ENCODE results near the gene PIP4K2C. TPM values are rescaled to one million over a fixed set of nuclear protein-coding genes. Genes with fewer than 3 reads are reported as not detected.

Gene PIP4K2C
- polyA plus RNA-seq, 1 experiment = 30.1 TPM

DNA sequence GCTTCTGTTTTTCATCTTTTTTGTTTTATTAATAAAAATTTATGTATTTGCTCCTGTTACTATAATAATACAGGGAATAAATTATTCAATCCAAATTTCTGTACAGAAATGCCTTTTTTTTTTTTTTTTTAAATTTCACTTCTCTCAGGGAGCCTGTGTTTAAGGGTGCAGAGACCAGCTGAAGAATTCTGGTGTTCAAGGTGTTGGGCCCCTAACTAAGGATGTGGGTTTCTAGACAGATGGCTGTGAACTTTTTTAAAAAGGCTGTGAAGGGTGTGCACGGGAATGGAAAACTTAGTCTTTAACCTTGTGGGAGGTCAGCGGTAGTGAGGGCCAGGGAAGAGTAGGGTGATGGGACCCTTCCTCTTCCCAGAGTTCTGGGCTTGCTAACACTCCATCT is 12.3 kb downstream of the PIP4K2C start:
- TF ChIP-seq CTCF (IDR thresholded peaks at IDR 0.05; ENCODE audit: insufficient read depth, low read depth, low read length) = no peak
- Histone ChIP-seq H3K36me3 (ENCODE audit: control insufficient read depth, insufficient read depth, low read length) (peaks cover 6% of the 10 kb centered on the region), H3K27me3 (ENCODE audit: control insufficient read depth, insufficient read depth, low read length) (no peaks in the 10 kb centered on the region), H3K4me3 (ENCODE audit: low read depth, low read length) (no peak overlapping the region)
- no peak for DNase-seq (ENCODE audit: low read depth)
- CTCF ChIA-PET = interaction anchor here (1.0 to 1.5 kb wide), 2 partner anchors 10 to 20 kb away, joined by 3 to 4 read pairs; no protein-coding TSS in a partner anchor
- POLR2A ChIA-PET = interaction anchor here (0.6 to 1.0 kb wide), 6 partner anchors 11 to 171 kb away, joined by 3 to 8 read pairs (median 5); partner anchors contain the start of gene PIP4K2C

GRCh38 chr12:57603815-57604453 is 12.9 kb downstream of the PIP4K2C start:
- peak; percentile 38 for DNase-seq (ENCODE audit: low read depth)
- Histone ChIP-seq H3K36me3 (ENCODE audit: control insufficient read depth, insufficient read depth, low read length) (peaks cover 6% of the 10 kb centered on the region), H3K27me3 (ENCODE audit: control insufficient read depth, insufficient read depth, low read length) (no peaks in the 10 kb centered on the region), H3K4me3 (ENCODE audit: low read depth, low read length) (peak overlapping the region; percentile 64)
- ChIA-PET CTCF (interaction anchor here (0.7 to 1.5 kb wide), 3 partner anchors 9 to 20 kb away, joined by 3 to 4 read pairs (median 3); no protein-coding TSS in a partner anchor), POLR2A (interaction anchor here (0.6 to 1.0 kb wide), 5 partner anchors 10 to 171 kb away, joined by 3 to 8 read pairs (median 5); no protein-coding TSS in a partner anchor)
- no peak for TF ChIP-seq CTCF (IDR thresholded peaks at IDR 0.05; ENCODE audit: insufficient read depth, low read depth, low read length)

DNA sequence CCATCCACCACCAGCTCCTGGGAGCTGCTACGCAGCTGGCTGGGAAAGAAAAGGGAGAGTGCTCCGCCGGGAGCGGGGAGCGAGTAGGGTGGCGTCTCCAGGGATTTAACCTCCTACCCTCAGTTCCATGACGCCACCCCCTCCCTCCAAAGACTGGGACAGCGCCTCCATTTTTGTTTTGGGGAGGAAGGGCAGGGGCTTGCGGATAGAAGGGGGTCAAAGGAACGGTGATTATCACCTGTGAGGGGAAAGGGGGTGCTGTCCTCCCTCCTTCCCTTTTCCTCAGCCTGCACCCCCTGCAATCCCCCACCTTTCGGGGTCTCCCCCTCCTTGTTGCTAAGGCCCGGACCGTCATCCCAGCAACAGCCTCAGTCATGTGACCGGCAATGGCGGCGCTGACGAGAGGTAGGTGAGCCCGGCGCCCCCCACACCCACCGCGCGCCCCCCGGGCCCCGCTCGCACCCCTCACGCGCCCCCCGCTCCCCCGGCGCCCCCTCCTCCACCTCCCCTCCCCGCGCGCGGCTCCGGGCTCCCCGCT is 13.5 kb downstream of the PIP4K2C start, which contains the start of gene DTX3:
Gene DTX3 (plus strand): TSS at position 371 of the 538 bp plus-strand sequence. CDS start 1,694 bp downstream, outside the sequence.
- Histone ChIP-seq H3K4me3 (ENCODE audit: low read depth, low read length) (peak within 1 kb of the TSS; percentile 64), H3K27me3 (ENCODE audit: control insufficient read depth, insufficient read depth, low read length) (no peaks in the 10 kb centered on the region), H3K36me3 (ENCODE audit: control insufficient read depth, insufficient read depth, low read length) (peaks cover 9% of the 10 kb centered on the region)
- no peak for TF ChIP-seq CTCF (IDR thresholded peaks at IDR 0.05; ENCODE audit: insufficient read depth, low read depth, low read length)
- ChIA-PET POLR2A (interaction anchor here (1.0 kb wide), 1 partner anchor 122 kb away, joined by 3 read pairs; no protein-coding TSS in a partner anchor), CTCF (interaction anchor here (0.7 to 1.5 kb wide), 3 partner anchors 8 to 21 kb away, joined by 3 to 4 read pairs (median 3); no protein-coding TSS in a partner anchor)
- DNase-seq (ENCODE audit: low read depth) = no peak

DNA sequence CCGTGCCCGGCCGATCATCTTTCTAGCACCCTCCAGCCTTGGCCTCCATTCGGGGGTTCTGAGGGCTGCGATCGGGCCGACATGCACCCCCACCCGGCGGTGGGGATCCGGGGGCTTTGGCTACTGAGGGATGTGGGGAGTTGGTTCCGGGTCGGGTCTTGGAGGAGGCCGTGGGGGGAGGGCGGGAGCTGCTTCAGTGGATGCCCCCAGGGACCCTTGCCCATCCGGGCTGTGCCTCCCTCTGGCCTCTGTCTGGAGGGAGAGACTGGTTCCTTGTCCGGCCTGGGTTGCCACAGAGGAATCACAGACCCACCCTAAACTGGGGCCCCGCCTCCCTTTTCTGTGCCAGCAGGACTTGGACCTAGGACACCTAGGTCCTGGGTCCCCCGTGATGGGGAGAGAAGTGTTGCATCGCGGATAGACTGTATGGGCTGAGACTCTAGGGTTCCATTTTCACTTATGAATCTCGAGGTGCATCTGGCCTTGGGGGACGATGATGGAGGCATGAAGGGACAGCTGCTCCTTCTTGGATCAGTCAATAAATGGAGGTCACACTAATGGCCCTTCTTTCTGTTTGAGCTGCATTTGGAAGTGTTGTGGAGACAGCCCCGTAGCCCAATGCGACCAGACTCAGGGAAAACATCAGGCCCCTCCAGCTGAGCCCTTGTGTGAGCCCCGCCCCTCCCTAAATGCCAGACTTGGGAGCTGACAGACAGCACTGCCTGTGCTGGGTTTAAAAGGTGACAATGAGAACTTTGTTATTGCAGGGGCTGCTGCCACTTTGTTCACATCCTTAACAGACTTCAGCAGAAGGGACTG is 14.2 kb downstream of the PIP4K2C start:
- TF ChIP-seq CTCF (IDR thresholded peaks at IDR 0.05; ENCODE audit: insufficient read depth, low read depth, low read length) = no peak
- H3K36me3 ChIP-seq (ENCODE audit: control insufficient read depth, insufficient read depth, low read length) = peaks cover 9% of the 10 kb centered on the region
- H3K4me3 ChIP-seq (ENCODE audit: low read depth, low read length) = peak overlapping the region; percentile 64
- no peaks in the 10 kb centered on the region for H3K27me3 ChIP-seq (ENCODE audit: control insufficient read depth, insufficient read depth, low read length)
- DNase-seq (ENCODE audit: low read depth) = no peak
- ChIA-PET CTCF (interaction anchor here (1.3 to 4.2 kb wide), 3 partner anchors 9 to 28 kb away, joined by 5 to 21 read pairs (median 7); partner anchors contain the start of gene B4GALNT1), POLR2A (no interaction called here)

Measured in BJ (cell line).